Endothelial cell of umbilical vein (primary cell): ENCODE results near the gene ACBD7.

Experiments
- EZH2 ChIP-seq: IDR thresholded peaks from 2 replicates; pipeline ENCODE4 v1.6.1; 2012; ENCODE audit warnings: borderline replicate concordance, low read depth, mild to moderate bottlenecking, moderate library complexity, low read length, inconsistent platforms; ENCODE audit not compliant: severe bottlenecking
- GATA2 ChIP-seq: IDR thresholded peaks from 2 replicates; pipeline ENCODE4 v1.7.0; 2011; ENCODE audit warnings: low read depth, mild to moderate bottlenecking, moderate library complexity, mixed read lengths, low read length; ENCODE audit not compliant: insufficient read length, insufficient read depth
- JUN ChIP-seq: IDR thresholded peaks from 2 replicates; pipeline ENCODE4 v1.6.1; 2011; ENCODE audit warnings: borderline replicate concordance, low read depth; ENCODE audit not compliant: insufficient read length, insufficient read depth
- POLR2AphosphoS5 ChIP-seq: IDR thresholded peaks from 2 replicates; pipeline ENCODE4 v1.6.1; 2012; ENCODE audit warnings: low read depth, mild to moderate bottlenecking, control low read depth, low read length, moderate library complexity; ENCODE audit not compliant: insufficient read depth
- TF ChIP-seq, protein P1 (sequence below), 2 donors: IDR thresholded peaks; 1 replicate in 1 of 2; 2 replicates in 1 of 2; pipeline ENCODE4 v1.5.1; 2011; ENCODE audit warnings: low read length in 2 of 2, mild to moderate bottlenecking in 2 of 2, moderate library complexity in 2 of 2, control low read depth in 1 of 2, inconsistent platforms in 1 of 2, low read depth in 1 of 2; ENCODE audit not compliant: insufficient read depth in 1 of 2; ENCODE audit errors: extremely low read depth in 1 of 2

- TF ChIP-seq POLR2AphosphoS5, result no peak
- TF ChIP-seq, protein P1, sequence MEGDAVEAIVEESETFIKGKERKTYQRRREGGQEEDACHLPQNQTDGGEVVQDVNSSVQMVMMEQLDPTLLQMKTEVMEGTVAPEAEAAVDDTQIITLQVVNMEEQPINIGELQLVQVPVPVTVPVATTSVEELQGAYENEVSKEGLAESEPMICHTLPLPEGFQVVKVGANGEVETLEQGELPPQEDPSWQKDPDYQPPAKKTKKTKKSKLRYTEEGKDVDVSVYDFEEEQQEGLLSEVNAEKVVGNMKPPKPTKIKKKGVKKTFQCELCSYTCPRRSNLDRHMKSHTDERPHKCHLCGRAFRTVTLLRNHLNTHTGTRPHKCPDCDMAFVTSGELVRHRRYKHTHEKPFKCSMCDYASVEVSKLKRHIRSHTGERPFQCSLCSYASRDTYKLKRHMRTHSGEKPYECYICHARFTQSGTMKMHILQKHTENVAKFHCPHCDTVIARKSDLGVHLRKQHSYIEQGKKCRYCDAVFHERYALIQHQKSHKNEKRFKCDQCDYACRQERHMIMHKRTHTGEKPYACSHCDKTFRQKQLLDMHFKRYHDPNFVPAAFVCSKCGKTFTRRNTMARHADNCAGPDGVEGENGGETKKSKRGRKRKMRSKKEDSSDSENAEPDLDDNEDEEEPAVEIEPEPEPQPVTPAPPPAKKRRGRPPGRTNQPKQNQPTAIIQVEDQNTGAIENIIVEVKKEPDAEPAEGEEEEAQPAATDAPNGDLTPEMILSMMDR (IDR thresholded peaks at IDR 0.05; ENCODE audit: extremely low read depth in 1 of 2, insufficient read depth in 1 of 2, low read depth in 1 of 2, low read length in 2 of 2), result no peak
- TF ChIP-seq JUN, result no peak
- no peak for TF ChIP-seq GATA2
- TF ChIP-seq EZH2, result no peak
These were observed 50.9 kb downstream of the ACBD7 start for GRCh38 chr10:15037691-15038090.
